ENCODE results near the gene EPHA3. TPM values are rescaled to one million over a fixed set of nuclear protein-coding genes. Genes with fewer than 3 reads are reported as not detected.

Gene EPHA3
- total RNA-seq, 2 donors from 2014 or later, result 0.15 to 0.18 TPM

DNA sequence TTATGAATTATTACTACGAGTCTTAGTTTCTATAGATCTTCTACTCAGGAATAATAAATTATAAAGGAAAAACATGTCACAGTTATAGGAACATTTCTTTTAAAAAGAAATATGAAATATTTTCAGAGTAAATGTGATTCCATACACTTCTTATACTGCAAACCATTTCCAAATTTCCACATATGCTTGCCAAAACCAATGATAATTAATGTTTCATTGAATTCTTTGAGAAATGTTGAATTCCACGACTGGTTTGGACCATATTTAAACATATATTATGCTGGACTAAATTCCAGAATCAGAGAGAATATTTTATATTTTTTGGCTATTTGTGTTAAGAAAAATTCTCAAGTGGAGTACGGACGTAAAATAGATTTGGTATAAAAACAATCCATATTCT lies 144.6 kb downstream of the EPHA3 start:
- H3K4me3 ChIP-seq (ENCODE audit: low read length), result no peak overlapping the region
- TF ChIP-seq, protein P1, sequence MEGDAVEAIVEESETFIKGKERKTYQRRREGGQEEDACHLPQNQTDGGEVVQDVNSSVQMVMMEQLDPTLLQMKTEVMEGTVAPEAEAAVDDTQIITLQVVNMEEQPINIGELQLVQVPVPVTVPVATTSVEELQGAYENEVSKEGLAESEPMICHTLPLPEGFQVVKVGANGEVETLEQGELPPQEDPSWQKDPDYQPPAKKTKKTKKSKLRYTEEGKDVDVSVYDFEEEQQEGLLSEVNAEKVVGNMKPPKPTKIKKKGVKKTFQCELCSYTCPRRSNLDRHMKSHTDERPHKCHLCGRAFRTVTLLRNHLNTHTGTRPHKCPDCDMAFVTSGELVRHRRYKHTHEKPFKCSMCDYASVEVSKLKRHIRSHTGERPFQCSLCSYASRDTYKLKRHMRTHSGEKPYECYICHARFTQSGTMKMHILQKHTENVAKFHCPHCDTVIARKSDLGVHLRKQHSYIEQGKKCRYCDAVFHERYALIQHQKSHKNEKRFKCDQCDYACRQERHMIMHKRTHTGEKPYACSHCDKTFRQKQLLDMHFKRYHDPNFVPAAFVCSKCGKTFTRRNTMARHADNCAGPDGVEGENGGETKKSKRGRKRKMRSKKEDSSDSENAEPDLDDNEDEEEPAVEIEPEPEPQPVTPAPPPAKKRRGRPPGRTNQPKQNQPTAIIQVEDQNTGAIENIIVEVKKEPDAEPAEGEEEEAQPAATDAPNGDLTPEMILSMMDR (conservative IDR thresholded peaks at IDR 0.05), result no peak
- no peaks in the 10 kb centered on the region for H3K36me3 ChIP-seq (ENCODE audit: control insufficient read depth, insufficient read depth, low read length)
- H3K27ac ChIP-seq (ENCODE audit: low read depth, low read length), result no peak overlapping the region
- no peak overlapping the region for H3K9ac ChIP-seq (ENCODE audit: extremely low read depth, low read length, poor library complexity, severe bottlenecking)
- H3K9me3 Mint-ChIP-seq, result no peaks in the 10 kb centered on the region
- H3K27ac Mint-ChIP-seq, result no peak overlapping the region
- H3K4me1 ChIP-seq (ENCODE audit: control insufficient read depth, insufficient read depth, low read length), result no peaks in the 10 kb centered on the region
- no peaks in the 10 kb centered on the region for H3K36me3 Mint-ChIP-seq (ENCODE audit: low read depth)
- no peaks in the 10 kb centered on the region for H3K27me3 ChIP-seq (ENCODE audit: control insufficient read depth, insufficient read depth, low read length, poor library complexity, severe bottlenecking)
- 93% methylated on average over 3 of the region's 4 CpGs; no CpG with 5 or more reads in 1 of the 2 experiments for WGBS, 2 experiments (ENCODE audit: insufficient coverage in 1 of 2, insufficient read length in 1 of 2)
- no peaks in the 10 kb centered on the region for H3K27me3 Mint-ChIP-seq (ENCODE audit: insufficient read depth)
- H3K9me3 ChIP-seq (ENCODE audit: control insufficient read depth, low read length), result no peaks in the 10 kb centered on the region
- no peak for DNase-seq
- H3K4me3 Mint-ChIP-seq, result no peak overlapping the region
- no peaks in the 10 kb centered on the region for H3K4me1 Mint-ChIP-seq

DNA sequence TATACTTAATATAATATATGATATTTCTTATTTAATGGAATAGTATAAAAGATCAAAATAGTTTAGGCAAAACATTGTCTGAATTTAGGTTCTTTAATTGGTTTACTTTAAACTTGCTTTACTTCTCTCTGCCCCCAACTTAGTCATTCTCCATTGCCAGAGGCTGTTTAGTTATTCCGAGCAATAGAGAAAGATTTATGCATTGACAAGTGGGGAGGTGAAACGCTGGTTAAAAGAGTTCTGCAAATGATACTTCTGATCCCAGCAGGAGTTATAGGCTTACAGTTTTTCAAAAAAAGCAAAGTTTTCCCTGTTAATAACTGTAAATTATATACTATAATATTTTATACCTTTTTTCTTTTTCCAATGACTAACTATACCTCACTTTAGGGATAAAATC lies 145.4 kb downstream of the EPHA3 start:
- H3K27me3 Mint-ChIP-seq (ENCODE audit: insufficient read depth), result no peaks in the 10 kb centered on the region
- no peak overlapping the region for H3K27ac Mint-ChIP-seq
- Histone ChIP-seq H3K9ac (ENCODE audit: extremely low read depth, low read length, poor library complexity, severe bottlenecking) (no peak overlapping the region), H3K9me3 (ENCODE audit: control insufficient read depth, low read length) (no peaks in the 10 kb centered on the region), H3K4me1 (ENCODE audit: control insufficient read depth, insufficient read depth, low read length) (no peaks in the 10 kb centered on the region), H3K36me3 (ENCODE audit: control insufficient read depth, insufficient read depth, low read length) (no peaks in the 10 kb centered on the region), H3K4me3 (ENCODE audit: low read length) (no peak overlapping the region), H3K27me3 (ENCODE audit: control insufficient read depth, insufficient read depth, low read length, poor library complexity, severe bottlenecking) (no peaks in the 10 kb centered on the region), H3K27ac (ENCODE audit: low read depth, low read length) (no peak overlapping the region)
- H3K9me3 Mint-ChIP-seq, result no peaks in the 10 kb centered on the region
- H3K4me3 Mint-ChIP-seq, result no peak overlapping the region
- H3K36me3 Mint-ChIP-seq (ENCODE audit: low read depth), result no peaks in the 10 kb centered on the region
- 81% methylated on average over 2 of the region's 2 CpGs; no CpG with 5 or more reads in 1 of the 2 experiments for WGBS, 2 experiments (ENCODE audit: insufficient coverage in 1 of 2, insufficient read length in 1 of 2)
- no peak for DNase-seq
- TF ChIP-seq, protein P1 (conservative IDR thresholded peaks at IDR 0.05), result no peak
- no peaks in the 10 kb centered on the region for H3K4me1 Mint-ChIP-seq

DNA sequence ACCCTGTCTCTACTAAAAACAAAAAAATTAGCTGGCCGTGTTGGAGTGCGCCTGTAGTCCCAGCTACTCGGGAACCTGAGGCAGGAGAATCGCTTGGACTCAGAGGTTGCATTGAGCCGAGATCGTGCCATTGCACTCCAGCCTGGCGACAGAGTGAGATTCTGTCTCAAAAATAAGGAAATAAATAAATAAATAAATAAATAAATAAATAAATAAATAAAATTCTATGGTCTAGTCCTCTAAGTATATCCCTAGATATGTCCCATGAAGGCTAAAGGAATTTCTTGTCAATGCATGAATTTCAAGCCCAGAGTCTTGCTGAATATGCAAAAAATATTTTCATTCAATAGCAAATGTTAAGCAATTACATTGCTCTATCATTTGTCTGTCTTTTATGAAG lies 149.0 kb downstream of the EPHA3 start:
- H3K4me3 ChIP-seq (ENCODE audit: low read length), result no peak overlapping the region
- Mint-ChIP-seq H3K4me1 (peaks cover 2% of the 10 kb centered on the region), H3K9me3 (no peaks in the 10 kb centered on the region), H3K27me3 (ENCODE audit: insufficient read depth) (no peaks in the 10 kb centered on the region), H3K36me3 (ENCODE audit: low read depth) (no peaks in the 10 kb centered on the region), H3K27ac (no peak overlapping the region), H3K4me3 (no peak overlapping the region)
- H3K36me3 ChIP-seq (ENCODE audit: control insufficient read depth, insufficient read depth, low read length), result no peaks in the 10 kb centered on the region
- H3K9ac ChIP-seq (ENCODE audit: extremely low read depth, low read length, poor library complexity, severe bottlenecking), result no peak overlapping the region
- H3K4me1 ChIP-seq (ENCODE audit: control insufficient read depth, insufficient read depth, low read length), result no peaks in the 10 kb centered on the region
- no peaks in the 10 kb centered on the region for H3K27me3 ChIP-seq (ENCODE audit: control insufficient read depth, insufficient read depth, low read length, poor library complexity, severe bottlenecking)
- H3K9me3 ChIP-seq (ENCODE audit: control insufficient read depth, low read length), result no peaks in the 10 kb centered on the region
- no peak for DNase-seq
- TF ChIP-seq, protein P1 (conservative IDR thresholded peaks at IDR 0.05), result no peak
- WGBS, 2 experiments (ENCODE audit: insufficient coverage in 1 of 2, insufficient read length in 1 of 2), result 91% methylated on average over 4 to 6 of the region's 7 CpGs
- H3K27ac ChIP-seq (ENCODE audit: low read depth, low read length), result no peak overlapping the region
